Fibroblast of skin of abdomen (primary cell): ENCODE results near the gene EIF5A2.
A peak's percentile ranks its signal among the peaks of the same experiment; 100 is the strongest.
"Not testable (repeated sequence)": the region's sequence is repeated elsewhere in the genome, so short reads cannot be mapped to it uniquely, and the experiment has no call there.

Source experiments
- DNase-seq: peaks from one replicate; pipeline ENCODE4 v3.0.0-alpha.2; 2013

EIF5A2 gene

GRCh38 chr3:170896333-170896732 is 12.1 kb downstream of the EIF5A2 start:
- DNase-seq: not testable (repeated sequence)

- no peak for DNase-seq
Observed at GRCh38 chr3:170893895-170894294, 14.5 kb downstream of the EIF5A2 start.

DNA sequence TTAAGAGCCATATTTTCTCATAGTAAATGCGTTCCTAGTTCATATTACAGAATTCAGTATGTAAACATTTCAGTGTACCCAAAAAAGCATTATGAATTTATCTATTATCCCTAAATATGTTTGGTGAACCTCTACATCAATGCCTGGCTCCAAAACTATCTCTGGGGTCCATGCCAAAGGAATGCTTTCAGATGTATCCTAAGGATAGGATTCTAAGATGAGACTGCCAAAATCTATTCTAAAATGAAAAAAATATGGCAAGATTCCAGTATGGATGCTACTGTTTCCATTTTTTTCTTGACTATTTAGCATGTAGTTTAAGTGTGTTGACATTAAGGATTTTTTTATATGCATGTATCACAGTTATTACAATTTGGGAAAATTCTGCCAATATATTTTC is 18.8 kb downstream of the EIF5A2 start:
- DNase-seq: no peak

- no peak for DNase-seq
Observed at GRCh38 chr3:170889132-170889531, 19.3 kb downstream of the EIF5A2 start.

DNA sequence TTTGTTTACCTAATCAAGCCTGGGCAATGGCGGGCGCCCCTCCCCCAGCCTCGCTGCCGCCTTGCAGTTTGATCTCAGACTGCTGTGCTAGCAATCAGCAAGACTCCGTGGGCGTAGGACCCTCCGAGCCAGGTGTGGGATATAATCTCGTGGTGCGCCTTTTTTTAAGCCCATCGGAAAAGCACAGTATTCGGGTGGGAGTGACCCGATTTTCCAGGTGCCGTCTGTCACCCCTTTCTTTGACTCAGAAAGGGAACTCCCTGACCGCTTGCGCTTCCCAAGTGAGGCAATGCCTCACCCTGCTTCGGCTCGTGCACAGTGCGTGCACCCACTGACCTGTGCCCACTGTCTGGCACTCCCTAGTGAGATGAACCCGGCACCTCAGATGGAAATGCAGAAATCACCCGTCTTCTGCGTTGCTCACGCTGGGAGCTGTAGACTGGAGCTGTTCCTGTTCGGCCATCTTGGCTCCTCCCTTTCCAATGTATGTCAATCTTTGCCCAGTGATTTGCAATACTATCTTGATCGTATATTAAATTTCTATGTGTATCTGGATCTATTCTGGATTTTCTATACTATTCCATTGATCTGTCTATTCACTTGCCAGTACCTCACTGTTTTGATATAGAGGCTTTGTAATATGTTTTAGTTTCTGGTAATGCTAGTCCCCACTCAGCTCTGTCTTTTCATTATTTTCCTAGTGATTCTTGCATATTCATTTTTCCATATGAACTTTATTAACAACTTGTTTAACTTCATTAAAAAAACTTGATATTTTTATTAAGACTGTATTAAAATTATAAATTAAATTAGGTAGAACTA is 24.1 kb downstream of the EIF5A2 start:
- not testable (repeated sequence) for DNase-seq

GRCh38 chr3:170878688-170879087 is 29.7 kb downstream of the EIF5A2 start:
- DNase-seq: not testable (repeated sequence)

DNA sequence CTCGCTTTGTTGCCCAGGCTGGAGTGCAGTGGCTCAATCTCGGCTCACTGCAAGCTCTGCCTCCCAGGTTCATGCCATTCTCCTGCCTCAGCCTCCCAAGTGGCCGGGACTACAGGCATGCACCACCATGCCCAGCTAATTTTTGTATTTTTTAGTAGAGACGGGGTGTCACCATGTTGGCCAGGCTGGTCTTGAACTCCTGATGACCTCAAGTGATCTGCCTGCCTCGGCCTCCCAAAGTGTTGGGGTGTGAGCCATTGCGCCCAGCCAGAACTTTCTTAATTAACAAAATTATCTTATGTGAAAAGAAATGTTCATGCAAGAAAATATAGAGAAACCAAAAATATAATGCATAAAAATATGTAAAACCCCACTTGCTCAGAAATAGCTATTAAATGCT is 31.1 kb downstream of the EIF5A2 start:
- DNase-seq: not testable (repeated sequence)

DNA sequence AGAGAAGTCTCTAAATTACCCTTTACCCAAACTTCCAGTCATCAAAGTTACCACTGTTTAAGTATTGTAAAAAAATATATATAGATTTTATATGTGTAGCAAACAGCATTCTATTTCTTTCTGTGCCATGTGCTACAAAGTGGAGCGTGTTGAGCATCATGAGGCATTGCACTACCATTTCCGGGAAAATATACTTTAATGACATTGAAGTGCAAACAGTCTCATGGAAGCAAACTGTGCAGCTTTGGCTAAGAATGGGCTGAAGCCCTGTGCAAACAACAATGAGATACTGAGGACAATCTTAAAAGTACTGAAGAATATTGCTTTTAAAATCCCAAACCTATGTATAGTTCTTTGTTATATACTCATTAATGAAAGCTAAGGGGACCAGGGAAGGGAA is 31.9 kb downstream of the EIF5A2 start:
- no peak for DNase-seq

- peak; percentile 96 for DNase-seq
Observed at GRCh38 chr3:170869645-170870593, 38.5 kb downstream of the EIF5A2 start, which contains the start of gene RPL22L1. TSS of gene RPL22L1 (minus strand) at chr3:170870195. CDS start at chr3:170870167, 28 bp downstream.

- no peak for DNase-seq
Observed at GRCh38 chr3:170869239-170869590, 39.2 kb downstream of the EIF5A2 start.

DNA sequence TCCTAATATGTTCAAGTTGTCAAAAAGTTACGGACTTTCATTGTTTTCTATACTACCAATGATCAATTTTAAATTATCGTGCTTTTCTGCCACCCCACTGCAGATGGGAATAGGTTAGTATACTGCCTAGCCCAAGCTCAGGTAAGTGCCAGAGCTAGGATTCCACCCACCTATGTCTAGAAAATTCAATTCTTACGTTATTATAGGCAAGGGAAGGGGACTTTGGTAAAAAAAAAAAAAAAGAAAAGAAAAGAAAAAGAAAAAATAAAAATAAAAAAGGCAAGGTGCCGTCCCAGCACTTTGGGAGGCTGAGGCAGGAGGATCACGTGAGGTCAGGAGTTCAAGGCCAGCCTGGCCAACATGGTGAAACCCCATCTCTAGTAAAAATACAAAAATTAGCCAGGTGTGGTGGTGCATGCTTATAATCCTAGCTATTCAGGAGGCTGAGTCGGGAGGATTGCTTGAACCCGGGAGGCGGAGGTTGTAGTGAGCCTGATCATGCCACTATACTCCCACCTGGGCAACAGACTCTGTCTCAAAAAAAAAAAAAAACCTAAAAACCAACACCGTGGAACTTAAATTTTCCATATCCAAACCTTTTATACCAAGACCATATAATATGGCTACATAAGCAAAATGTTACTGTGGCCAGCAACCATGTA is 39.7 kb downstream of the EIF5A2 start:
- DNase-seq: no peak

DNA sequence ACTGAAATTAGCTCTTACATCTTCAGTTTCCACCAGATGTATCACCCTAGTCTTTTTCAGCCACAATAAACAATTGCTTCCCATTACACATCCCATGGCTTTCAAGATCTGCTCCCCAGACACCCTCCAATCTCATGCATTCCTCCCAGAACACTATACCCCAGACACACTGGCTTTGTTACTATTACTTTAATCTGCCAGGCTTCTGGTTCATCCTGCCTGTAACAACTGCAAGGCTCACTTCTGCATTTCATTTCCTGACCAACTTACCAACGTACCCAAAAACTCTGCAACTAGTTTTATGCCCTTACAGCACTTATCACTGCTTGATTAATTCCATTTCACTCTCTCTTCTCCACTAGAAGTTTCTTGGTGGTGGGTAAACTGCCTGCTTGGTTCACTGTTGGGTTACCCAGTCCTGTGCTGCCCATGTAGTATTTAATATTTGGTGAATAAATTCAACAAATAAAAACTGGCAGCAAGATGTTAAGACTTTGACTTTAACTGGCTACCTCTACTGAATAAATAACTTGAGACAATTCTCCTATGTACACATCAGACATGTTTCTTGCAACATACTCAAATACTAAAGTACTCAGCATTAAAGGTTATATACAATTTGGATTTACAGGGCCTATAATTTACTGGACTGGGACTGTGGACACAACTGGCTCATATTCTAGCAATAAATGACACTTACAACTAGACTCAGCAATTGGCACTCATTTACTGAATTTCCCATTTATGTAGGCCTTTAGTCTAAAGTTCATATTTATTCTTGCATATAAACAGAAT is 41.1 kb downstream of the EIF5A2 start:
- DNase-seq: no peak

DNA sequence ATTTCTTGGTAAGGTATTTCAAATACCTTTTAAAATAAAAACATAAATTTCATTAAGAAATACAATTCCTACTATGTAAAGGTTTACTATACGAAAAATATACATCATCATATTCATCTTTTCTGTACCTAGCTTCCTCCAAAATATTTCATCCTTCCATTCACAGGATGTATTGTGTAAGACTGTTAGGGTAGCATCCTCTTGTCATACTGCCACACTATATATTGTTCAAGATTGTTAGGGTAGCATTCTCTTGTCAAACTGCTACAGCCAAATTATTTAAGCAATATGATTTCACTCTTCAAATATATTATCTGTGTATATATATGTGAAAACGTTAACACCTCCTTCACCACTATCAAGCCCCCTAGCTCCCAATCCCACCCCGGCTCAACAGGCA is 41.9 kb downstream of the EIF5A2 start:
- DNase-seq: no peak

GRCh38 chr3:170865209-170866094 is 43.0 kb downstream of the EIF5A2 start:
- DNase-seq: no peak

DNA sequence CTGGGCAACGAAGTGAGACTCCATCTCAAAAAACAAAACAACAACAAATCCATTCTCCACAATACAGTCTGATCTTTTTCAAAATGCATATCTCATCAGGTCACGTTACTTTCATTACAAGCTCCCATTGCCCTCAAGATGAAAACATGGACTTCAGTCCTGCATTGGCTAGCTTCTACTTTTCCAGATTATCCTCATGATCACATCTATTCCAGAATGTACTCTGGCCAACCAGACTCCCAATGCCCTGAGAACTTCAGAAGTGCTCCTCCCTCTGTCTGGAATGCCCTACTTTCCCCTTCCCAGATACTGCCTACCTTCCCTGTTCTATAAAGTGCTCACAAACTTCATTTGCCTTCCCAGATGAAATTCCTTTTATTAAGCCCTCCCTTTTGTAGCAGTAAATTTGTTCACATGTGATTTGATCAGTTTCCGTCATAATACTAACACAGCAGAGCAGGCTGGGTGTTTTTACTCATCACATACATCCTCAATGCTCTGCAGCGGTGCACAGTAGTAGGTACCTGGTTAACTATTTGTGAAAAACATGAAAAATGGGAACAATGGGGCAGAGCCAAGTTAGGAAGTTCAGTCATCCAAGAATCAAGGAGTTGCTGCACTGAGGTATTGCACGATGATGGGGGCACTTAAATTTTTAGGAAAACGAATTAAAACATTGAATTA is 43.8 kb downstream of the EIF5A2 start:
- DNase-seq: peak; percentile 16

- no peak for DNase-seq
Observed at GRCh38 chr3:170863816-170864215, 44.6 kb downstream of the EIF5A2 start.

DNA sequence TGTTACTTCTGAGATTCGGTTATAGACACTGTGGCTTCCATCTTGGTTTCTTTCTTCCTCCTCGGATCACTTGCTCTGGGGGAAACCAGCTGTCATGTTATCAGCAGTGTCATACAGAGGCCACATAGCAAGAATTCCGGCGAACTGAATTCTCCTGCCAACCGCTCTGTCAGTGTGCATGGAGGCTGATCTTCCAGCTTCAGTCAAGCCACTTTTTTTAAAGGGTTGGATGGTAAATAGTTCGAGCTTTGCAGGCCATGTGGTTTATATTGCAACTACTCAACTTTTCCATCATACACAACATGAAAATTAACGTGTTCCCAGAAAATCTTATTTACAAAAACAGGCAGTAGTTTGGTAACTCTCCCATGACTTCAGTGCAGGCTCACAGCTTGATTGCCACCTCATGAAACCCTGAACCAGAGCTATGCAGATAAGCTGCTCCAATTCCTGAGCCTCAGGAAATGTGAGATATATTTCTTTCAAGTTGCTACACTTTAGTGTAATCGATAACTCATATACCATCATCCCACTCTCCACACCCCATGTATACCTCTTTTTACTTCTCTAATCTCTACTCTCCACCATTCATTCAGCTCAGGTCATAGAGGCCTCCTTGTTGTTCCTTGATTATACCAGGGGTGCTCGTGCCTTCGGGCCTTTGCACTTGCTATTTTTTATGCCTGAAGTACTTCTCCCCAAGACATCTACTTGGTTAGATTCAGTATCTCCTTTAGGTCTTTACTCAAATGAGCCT is 45.6 kb downstream of the EIF5A2 start:
- peak; percentile 45 for DNase-seq

GRCh38 chr3:170858599-170858998 is 49.8 kb downstream of the EIF5A2 start:
- DNase-seq: no peak

DNA sequence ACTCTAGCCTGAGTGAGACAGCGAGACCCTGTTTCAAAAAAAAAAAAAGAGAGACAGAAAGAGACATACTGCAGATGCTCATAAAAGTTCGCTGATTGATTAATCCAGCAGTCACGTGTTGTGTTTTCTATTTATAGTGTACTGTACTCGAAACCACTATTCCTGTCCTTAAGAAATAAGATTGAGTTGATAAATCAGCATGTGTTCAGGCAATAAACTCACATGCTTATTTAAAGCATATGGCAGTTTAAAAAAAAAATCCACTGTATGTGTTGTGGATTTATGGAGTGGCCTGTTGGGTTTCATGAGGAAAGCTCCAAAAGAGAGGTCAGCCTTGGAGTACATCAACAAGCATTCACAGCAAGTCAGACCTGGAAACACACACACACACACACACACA is 56.1 kb downstream of the EIF5A2 start:
- peak; percentile 29 for DNase-seq
